ENCODE results near the gene KRTAP10-12. TPM values are rescaled to one million over a fixed set of nuclear protein-coding genes. Genes with fewer than 3 reads are reported as not detected.
"Not testable (repeated sequence)": the region's sequence is repeated elsewhere in the genome, so short reads cannot be mapped to it uniquely, and the experiment has no call there.

The KRTAP10-12 gene
- not detected for total RNA-seq

GRCh38 chr21:44697172-44697810, at the start of gene KRTAP10-12:
KRTAP10-12 (plus strand) TSS chr21:44697172; CDS start chr21:44697202, 30 bp downstream.
- H3K27ac Mint-ChIP-seq, H3K4me3 Mint-ChIP-seq, DNase-seq: not testable (repeated sequence)

GRCh38 chr21:44647222-44647552, 49.8 kb upstream of the KRTAP10-12 start:
- DNase-seq (no peak), ATAC-seq (replicated peaks in 1 of 2) (no peak)
- H3K9me3 Mint-ChIP-seq: peaks cover 13 to 15% of the 10 kb centered on the region in 2 donors
- no peaks in the 10 kb centered on the region for H3K27me3 Mint-ChIP-seq (ENCODE audit: low read depth)
- H3K4me1 Mint-ChIP-seq (ENCODE audit: low read depth): no peaks in the 10 kb centered on the region
- peaks cover 13% of the 10 kb centered on the region in 2 donors for H3K36me3 Mint-ChIP-seq (ENCODE audit: insufficient read depth in 2 of 2)
- no peak overlapping the region for H3K4me3 Mint-ChIP-seq
- no peak overlapping the region for H3K27ac Mint-ChIP-seq

More at GRCh38 chr21:44697172-44697810, at the start of gene KRTAP10-12:
- not testable (repeated sequence) for H3K36me3 Mint-ChIP-seq (ENCODE audit: insufficient read depth in 2 of 2); H3K4me1 Mint-ChIP-seq (ENCODE audit: low read depth); H3K9me3 Mint-ChIP-seq; ATAC-seq (replicated peaks in 1 of 2)
- H3K27me3 Mint-ChIP-seq (ENCODE audit: low read depth): peaks cover 51% of the 10 kb centered on the region

GRCh38 chr21:44648557-44649311, 48.2 kb upstream of the KRTAP10-12 start:
- Mint-ChIP-seq H3K4me1 (ENCODE audit: low read depth) (peaks cover 3% of the 10 kb centered on the region), H3K9me3 (peaks cover 6% of the 10 kb centered on the region in 2 donors), H3K4me3 (no peak overlapping the region), H3K27me3 (ENCODE audit: low read depth) (no peaks in the 10 kb centered on the region), H3K27ac (no peak overlapping the region), H3K36me3 (ENCODE audit: insufficient read depth in 2 of 2) (peaks cover 13 to 17% of the 10 kb centered on the region in 2 donors)
- no peak for ATAC-seq (replicated peaks in 1 of 2)
- no peak for DNase-seq

GRCh38 chr21:44649521-44650100, 47.4 kb upstream of the KRTAP10-12 start:
- ATAC-seq (replicated peaks in 1 of 2): no peak
- H3K36me3 Mint-ChIP-seq (ENCODE audit: insufficient read depth in 2 of 2): peaks cover 9 to 14% of the 10 kb centered on the region in 2 donors

DNA sequence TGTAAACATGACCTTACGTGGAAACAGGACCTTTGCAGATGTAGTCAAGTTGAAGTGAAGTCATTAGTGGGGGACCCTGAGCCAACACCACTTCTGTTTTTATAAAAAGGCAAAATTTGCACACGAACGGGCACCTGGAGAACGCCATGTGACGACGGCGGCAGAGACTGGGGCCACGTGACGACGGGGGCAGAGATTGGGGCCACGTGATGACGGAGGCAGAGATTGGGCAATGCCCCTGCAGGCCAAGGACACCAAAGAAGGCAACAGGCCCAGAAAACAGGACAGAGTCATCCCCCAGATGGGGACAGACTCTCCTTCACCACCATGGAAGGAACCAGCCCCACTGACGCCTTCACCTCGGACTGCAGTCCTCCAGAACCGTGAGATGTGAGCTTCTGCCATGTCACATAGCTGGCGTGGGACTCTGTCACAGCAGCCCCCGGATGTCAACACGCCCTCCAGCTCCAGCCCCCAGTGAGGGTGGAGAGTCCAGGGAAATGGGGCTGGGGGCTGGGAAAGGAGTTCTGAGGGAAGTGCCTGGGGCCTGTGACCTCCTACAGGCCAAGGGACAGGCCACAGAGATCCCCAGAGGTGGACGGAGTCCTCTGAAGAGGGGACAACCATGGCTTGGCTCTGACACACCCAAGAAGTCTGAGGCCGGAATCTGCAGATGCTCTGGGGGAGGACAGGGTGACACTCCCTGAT, 46.6 kb upstream of the KRTAP10-12 start:
- Mint-ChIP-seq H3K4me3 (no peak overlapping the region), H3K27ac (no peak overlapping the region), H3K36me3 (ENCODE audit: insufficient read depth in 2 of 2) (peaks cover 7 to 11% of the 10 kb centered on the region in 2 donors), H3K27me3 (ENCODE audit: low read depth) (no peaks in the 10 kb centered on the region), H3K9me3 (peaks cover 0 to 2% of the 10 kb centered on the region in 2 donors), H3K4me1 (ENCODE audit: low read depth) (peaks cover 16% of the 10 kb centered on the region)
- ATAC-seq (replicated peaks in 1 of 2): no peak
- no peak for DNase-seq

More at GRCh38 chr21:44649521-44650100, 47.4 kb upstream of the KRTAP10-12 start:
- Mint-ChIP-seq H3K4me1 (ENCODE audit: low read depth) (peaks cover 10% of the 10 kb centered on the region), H3K27ac (no peak overlapping the region), H3K4me3 (no peak overlapping the region), H3K27me3 (ENCODE audit: low read depth) (no peaks in the 10 kb centered on the region), H3K9me3 (peaks cover 2% of the 10 kb centered on the region in 2 donors)
- no peak for DNase-seq

- H3K27ac Mint-ChIP-seq: peak overlapping the region; percentile 19
- ATAC-seq (replicated peaks in 1 of 2): no peak
- H3K9me3 Mint-ChIP-seq: peaks cover 0 to 4% of the 10 kb centered on the region in 2 donors
Observed at GRCh38 chr21:44650973-44651675, 45.8 kb upstream of the KRTAP10-12 start.

GRCh38 chr21:44653123-44653522, 43.8 kb upstream of the KRTAP10-12 start:
- no peak overlapping the region for H3K27ac Mint-ChIP-seq
- H3K36me3 Mint-ChIP-seq (ENCODE audit: insufficient read depth in 2 of 2): peaks cover 22 to 27% of the 10 kb centered on the region in 2 donors
- H3K27me3 Mint-ChIP-seq (ENCODE audit: low read depth): no peaks in the 10 kb centered on the region
- H3K4me1 Mint-ChIP-seq (ENCODE audit: low read depth): peaks cover 33% of the 10 kb centered on the region
- DNase-seq (no peak), ATAC-seq (replicated peaks in 1 of 2) (no peak)
- H3K4me3 Mint-ChIP-seq: no peak overlapping the region
- peaks cover 7 to 14% of the 10 kb centered on the region in 2 donors for H3K9me3 Mint-ChIP-seq

More at GRCh38 chr21:44650973-44651675, 45.8 kb upstream of the KRTAP10-12 start:
- peaks cover 8 to 13% of the 10 kb centered on the region in 2 donors for H3K36me3 Mint-ChIP-seq (ENCODE audit: insufficient read depth in 2 of 2)
- DNase-seq: no peak
- H3K4me3 Mint-ChIP-seq: no peak overlapping the region
- H3K27me3 Mint-ChIP-seq (ENCODE audit: low read depth): no peaks in the 10 kb centered on the region
- H3K4me1 Mint-ChIP-seq (ENCODE audit: low read depth): peaks cover 16% of the 10 kb centered on the region

DNA sequence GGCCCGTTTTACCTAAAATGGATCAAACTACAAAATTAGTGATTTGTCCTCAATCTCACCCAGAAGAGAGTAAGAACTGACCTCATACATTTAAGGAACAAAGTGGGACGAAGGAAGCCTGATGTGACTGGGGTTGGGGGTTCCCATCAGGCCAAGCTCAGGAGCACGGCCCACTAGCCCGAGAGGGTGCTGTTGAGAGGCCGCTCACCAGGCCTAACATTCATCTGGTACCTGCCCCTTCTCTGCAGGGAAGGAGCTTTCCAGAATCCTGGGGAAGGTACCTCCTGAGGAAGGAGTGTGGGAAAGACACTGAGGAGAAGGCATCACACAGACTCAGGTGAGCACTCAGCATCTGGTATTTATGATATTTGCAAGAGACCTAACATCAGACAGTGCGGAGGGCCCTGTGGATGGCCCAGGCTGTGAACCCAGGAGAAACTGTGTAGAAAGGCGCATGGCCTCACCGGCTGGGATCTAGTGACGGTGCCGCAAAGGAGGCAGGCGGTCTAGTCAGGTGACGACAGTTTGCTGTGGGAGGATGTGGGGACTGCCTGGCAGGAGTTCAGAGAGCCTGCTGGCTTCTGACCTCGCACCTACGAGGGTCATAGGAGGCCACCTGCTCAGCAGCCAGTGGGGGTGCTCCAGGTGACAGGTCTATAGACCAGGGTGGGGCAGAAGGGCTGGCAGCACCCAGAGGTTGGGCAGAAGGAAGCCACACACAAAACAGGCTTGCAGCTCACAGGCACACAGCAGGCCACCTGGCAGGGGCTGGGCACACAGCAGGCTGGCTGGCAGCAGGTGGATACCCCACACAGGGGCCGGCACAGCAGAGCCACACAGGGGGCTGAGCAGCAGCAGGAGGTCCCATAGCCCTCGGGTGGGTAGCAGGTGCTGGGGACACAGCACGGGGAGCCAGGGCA, 43.1 kb upstream of the KRTAP10-12 start:
- H3K4me3 Mint-ChIP-seq: peak overlapping the region; percentile 18
- peak in 1 of 2 donors; percentile 21 for DNase-seq

GRCh38 chr21:44654576-44655175, 42.3 kb upstream of the KRTAP10-12 start, which contains the start of gene KRTAP12-4:
KRTAP12-4 (minus strand) TSS chr21:44654659; CDS start chr21:44654614, 45 bp downstream.
- no peak for DNase-seq
- Mint-ChIP-seq H3K9me3 (peaks cover 7 to 16% of the 10 kb centered on the region in 2 donors), H3K36me3 (ENCODE audit: insufficient read depth in 2 of 2) (peaks cover 25 to 31% of the 10 kb centered on the region in 2 donors), H3K27me3 (ENCODE audit: low read depth) (no peaks in the 10 kb centered on the region), H3K27ac (peak within 1 kb of the TSS; percentile 55), H3K4me3 (peak within 1 kb of the TSS; percentile 18), H3K4me1 (ENCODE audit: low read depth) (peaks cover 47% of the 10 kb centered on the region)
- ATAC-seq (replicated peaks in 1 of 2): peak in 1 of 2 donors; percentile 19

More for the DNA sequence above, 43.1 kb upstream of the KRTAP10-12 start:
- Mint-ChIP-seq H3K9me3 (peaks cover 7 to 16% of the 10 kb centered on the region in 2 donors), H3K27me3 (ENCODE audit: low read depth) (no peaks in the 10 kb centered on the region), H3K36me3 (ENCODE audit: insufficient read depth in 2 of 2) (peaks cover 25 to 31% of the 10 kb centered on the region in 2 donors), H3K27ac (peak overlapping the region; percentile 55), H3K4me1 (ENCODE audit: low read depth) (peaks cover 41% of the 10 kb centered on the region)
- ATAC-seq (replicated peaks in 1 of 2): peak in 1 of 2 donors; percentile 19

DNA sequence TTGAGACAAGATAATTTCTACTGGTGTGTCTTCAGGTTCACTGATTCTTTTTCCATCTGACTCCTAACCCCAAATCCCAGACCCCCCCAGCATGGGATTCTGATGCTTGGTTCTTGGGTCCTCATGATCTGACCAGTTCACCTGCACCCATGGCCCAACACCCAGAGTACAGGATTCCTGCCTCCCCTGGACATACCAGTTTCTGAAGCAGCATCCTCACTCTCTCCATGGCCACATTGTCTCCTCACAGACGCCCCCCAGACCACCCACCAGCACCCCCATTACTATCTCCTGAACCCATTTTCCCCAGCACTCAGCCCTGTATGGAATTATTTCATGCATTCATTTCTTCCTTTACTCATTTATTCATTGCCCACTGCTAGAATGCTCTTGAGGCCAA, 40.1 kb upstream of the KRTAP10-12 start:
- Mint-ChIP-seq H3K27ac (peak overlapping the region; percentile 12), H3K4me3 (peak overlapping the region; percentile 8 to 72), H3K27me3 (ENCODE audit: low read depth) (no peaks in the 10 kb centered on the region), H3K36me3 (ENCODE audit: insufficient read depth in 2 of 2) (peaks cover 27 to 31% of the 10 kb centered on the region in 2 donors), H3K4me1 (ENCODE audit: low read depth) (peaks cover 47% of the 10 kb centered on the region), H3K9me3 (peaks cover 9 to 16% of the 10 kb centered on the region in 2 donors)
- ATAC-seq (replicated peaks in 1 of 2) (no peak), DNase-seq (no peak)
